NCI-H146 treated with DMSO at 0.1 percent for 48 hours (cell line): ENCODE results near the gene TMEM266.

ENCODE experiments used
- DNase-seq: peaks from one replicate; lab custom pipeline; 2025; ENCODE audit not compliant: unreplicated experiment; lab: John Stamatoyannopoulos, UW

Gene TMEM266

DNA sequence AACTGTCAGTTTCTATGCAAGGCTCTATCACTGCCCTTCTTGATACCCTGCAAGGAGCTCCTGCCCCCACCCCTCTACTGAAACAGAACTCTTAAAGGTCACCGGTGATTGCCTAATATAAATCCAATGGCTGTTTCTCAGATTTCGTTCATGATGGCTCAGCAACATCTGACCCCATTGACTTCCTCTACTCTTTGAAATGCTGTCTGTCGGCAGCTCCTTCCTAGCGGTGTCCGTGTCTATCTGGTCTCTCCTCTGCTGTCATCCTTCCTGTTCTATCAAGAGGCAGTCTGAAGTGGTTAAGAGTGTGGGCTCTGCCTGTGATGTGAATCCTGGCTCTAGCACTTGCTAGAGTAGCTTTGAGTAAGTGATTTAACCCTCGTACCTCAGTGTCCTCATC lies 5.5 kb downstream of the TMEM266 start:
- no peak for DNase-seq

DNA sequence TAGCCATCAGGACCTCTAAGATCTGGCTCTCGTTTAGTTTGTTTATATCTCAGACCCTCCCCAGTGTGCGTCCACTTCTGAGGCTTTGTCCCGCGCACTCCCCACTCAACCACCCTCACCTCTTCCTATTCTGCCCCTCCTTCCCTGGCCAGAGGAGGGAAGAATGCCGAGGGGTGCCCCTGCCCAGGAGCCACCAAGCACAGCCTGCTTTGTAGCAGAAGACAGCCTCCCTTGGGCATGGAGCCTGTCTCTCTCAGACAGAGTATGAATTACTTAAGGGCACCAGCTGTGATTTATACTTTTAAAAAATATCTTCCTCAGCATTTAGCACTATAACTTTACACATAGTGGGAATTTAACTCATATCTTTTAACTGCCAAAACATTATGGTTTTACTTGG lies 6.0 kb downstream of the TMEM266 start:
- no peak for DNase-seq

DNA sequence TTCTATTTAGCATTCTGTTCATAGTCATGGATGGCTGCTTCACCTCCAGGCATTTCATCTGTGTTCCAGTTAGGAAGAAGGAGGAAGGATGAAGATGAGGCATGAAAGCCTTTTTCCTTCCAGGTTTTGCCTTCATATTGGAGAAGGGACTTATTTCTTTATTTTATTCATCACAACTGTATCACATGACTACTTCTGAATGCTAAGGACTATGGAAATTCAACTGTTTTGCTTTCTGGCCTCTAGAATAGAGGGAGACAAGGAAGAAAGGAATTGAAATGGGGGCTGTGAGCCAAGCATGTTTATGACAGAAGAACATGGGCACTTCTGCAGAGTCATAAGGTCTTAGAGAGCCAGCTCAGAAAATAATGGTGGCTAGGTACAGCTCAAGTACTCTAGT lies 10.4 kb downstream of the TMEM266 start:
- DNase-seq, result no peak

DNA sequence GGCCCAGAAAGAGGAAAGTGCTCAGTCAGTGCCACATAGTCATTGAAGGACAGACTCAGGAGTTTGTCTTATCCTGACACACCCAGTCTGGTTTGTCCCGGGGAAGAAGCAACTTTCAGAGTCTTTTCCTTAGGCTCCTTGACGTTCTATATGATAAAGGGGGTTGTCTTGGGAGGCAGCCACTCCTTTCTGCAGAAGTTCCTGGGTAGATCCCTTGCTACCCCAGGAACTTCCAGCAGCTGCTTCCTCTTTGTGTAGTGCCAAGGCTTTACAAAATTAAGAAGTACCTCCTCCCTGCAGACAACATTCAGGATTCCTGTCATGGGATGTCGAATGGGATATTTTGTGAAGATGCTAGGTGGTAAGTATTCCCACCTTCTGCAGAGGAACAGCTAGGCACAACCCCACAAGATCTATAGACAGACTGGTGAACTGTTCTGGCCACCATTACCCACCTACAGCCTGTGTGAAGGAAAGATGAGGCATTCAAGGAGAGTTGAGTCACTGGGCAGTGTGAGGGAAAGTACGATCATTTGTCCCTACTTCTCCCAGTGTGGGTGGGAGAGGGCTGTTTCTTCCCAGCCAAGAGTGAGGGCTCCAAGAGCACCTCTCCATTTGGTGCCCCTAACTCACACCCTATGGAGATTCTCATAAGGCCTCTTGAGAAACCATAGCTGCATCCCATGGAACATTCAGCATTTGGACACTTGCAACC lies 11.3 kb downstream of the TMEM266 start:
- DNase-seq, result no peak

DNA sequence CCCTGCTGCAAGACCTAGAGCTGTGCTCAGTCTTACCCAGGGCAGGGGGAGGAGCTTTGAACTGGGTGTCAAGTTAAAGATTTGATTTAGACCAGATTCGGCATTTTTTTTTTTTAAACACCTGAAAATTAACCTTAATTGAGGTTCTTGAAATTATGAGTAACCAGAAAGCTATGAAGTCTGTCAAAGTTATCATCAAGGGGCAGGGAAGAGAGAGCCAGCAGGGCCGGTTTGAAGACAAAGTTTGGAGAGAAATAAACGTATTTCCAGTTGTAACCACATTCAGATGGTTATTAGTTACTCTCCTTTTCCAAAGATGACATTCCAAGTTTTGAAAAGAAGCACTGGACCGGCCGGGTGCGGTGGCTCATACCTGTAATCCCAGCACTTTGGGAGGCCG lies 12.0 kb downstream of the TMEM266 start:
- DNase-seq, result no peak

DNA sequence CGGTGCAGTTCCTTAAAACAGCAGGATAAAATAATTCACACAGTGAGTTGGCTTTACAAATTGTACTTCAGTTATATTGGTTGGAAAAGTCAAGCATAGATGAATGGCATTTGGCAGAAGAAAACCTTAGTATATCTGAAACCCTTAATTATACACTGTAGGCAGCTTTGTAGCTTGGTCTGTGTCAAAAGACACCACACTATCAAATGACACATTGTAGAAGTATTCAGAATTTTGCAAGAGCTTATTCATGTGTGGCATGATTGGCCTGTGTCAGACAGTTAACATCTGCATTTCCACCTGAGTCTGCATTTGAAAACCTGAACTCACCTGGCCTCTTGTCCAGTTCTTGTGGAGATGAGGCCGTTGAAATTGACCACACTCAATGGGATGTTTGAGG lies 13.8 kb downstream of the TMEM266 start:
- no peak for DNase-seq

DNA sequence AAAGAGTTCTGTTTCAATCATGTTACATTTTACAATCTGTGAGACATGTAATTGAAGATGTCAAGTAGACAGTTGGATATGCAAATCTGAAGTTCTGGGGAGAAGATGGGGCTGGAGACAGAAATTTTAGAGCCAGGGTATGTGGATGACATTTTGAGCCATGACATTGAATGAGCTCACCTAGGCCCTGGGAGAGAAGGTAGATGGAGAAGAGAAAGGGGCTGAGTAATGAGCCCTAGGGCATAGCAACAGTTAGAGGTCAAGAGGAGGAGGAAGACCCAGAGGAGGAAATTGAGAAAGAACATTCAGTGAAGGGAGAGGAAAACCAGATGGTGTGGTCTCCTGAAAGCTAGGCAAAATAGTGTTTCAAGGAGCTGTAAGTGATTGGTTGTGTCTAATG lies 15.3 kb downstream of the TMEM266 start:
- no peak for DNase-seq

DNA sequence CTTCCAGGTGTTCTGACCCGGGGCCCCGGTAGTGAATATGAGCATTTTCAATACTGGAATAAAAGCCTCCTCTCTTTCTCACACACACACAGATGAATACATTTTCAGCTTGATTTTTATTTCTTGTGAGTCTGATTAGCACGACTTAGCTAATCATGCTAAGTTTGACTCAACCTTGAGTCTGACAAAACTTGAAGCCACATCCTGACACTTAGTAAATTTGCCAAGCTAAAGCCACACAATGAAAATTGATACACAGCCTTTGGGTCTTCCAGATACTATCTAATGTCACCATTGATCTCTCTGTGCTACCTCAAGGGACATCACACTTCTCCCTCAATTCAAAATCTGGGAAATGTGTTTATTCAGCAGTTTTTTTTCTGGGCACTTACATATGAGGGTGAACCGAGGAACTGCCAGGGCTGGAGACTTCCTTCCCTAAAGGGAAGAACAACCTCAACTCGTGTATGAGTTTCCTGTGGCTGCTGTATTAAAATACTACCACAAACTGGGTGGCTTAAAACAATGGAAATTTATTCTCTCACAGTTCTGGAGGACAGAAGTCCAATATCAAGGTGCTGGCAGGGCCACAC lies 18.6 kb downstream of the TMEM266 start:
- no peak for DNase-seq

DNA sequence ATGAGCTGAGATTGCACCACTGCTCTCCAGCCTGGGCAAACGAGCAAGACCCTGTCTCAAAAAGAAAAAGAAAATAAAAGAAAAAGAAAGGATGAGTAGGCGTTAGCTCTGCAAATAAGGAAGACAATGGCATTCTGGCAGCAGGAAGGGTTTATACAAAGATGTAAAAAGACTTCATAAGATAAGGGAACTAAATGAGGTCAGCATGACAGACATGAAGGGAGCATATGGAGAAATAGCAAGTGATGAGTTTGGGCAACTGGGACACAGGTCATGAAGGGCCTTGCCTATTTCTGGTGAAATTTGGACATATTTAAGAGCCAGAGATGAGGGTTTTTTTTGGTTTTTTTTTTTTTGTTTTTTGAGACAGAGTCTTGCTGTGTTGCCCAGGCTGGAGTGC lies 24.5 kb downstream of the TMEM266 start:
- DNase-seq, result no peak

DNA sequence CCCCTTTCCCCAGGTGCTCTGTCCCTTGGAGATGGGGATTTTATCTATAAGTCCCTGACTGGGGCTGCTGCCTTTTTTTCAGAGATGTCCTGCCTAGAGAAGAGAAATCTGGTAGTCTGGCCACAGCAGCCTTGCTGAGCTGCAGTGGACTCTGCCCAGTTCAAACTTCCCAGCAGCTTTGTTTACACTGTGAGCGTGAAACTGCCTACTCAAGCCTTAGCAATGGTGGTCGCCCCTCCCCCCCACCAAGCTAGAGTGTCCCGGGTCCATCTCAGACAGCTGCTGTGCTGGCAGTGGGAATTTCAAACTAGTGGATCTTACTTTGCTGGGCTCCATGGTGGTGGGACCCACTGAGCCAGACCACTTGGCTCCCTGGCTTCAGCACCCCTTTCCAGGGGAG lies 38.9 kb downstream of the TMEM266 start:
- no peak for DNase-seq

DNA sequence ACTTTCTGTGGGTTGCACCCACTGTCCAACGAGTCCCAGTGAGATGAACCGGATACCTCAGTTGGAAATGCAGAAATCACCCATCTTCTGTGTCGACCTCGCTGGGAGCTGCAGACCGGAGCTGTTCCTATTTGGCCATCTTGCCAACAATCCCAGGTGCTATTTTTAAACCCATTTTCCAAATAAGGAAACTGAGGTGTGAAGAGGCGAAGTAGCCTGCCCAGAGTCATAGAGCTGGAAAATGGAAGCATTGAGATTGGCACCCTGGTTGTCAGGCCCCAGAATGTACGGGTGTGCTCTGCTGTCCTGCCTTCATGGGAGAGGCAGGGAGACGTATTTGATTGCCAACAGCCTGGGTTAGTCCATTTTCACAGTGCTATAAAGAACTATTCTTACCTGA lies 39.6 kb downstream of the TMEM266 start:
- DNase-seq, result no peak

DNA sequence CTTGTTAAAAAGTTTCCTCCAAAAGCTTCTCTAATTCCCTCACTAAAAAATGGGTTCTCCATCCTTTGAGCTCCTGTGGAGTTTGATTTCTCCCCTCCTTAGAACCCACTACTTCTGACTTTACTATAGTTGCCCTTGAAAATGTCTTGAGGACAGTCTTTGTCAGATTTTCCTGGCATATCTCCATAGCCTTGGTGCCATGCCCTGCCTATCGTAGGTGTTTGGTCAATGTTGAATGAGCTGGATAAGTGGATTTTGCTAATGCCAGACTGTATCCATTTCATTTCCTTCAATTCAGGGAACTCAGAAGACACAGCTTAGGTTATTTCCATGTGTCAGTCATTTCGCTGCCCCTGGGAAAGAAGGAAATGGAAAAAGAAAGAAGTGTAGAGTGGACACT lies 40.6 kb downstream of the TMEM266 start:
- no peak for DNase-seq

DNA sequence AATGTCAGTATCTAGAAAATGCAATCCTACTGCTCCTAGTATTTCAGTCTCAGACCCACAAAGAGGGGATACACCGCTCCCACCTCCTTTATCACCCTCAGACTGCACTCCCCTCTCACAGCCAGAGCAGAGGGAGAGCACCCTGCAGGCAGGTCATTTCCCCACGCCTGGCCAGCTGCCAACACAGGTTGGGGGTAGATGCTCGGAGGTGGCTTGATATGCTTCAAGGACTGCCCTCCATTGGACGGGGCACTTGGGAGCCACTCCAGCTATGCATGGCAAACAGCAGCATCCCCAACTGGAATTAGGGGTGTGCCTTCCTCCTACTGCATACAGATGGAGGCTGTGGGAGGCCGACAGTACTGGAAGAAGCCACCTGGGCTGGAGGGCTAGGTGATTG lies 41.9 kb downstream of the TMEM266 start:
- no peak for DNase-seq

DNA sequence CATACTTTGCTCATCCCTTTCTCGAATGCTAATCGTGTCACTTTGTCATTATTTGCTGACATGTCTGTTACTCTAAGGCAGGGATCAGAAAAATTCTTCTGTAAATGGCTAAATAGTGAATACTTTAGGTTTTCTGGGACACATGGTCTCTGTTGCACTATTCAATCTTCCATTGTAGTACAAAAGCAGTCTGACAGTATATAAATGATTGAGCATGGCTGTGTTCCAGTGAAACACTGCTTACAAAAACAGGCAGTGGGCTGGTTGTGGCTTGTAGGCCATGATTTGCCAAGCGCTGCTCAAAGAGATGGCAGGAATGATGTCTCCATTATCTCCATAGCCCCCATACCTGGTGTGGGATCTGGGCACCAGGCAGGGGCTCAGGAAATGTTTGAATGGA lies 45.6 kb downstream of the TMEM266 start:
- no peak for DNase-seq

DNA sequence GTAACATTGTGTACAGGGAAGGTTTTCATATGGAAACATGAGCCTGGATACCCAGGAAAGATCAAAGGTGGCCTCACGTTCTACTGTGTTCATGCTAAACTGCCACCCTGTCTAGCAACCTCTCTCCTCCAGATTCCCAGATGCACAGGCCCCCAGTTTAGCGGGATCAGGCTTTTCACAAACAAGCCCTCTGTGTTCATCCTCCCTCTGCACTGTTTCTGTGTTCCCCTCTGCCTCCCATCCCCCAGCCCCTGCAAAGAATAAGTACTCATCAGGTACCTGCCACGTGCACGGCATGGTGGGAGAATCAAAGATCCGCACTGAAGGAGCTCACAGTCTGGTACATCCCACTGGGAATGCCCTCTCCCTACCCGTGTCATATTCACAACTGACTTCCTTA lies 46.1 kb downstream of the TMEM266 start:
- DNase-seq, result no peak

DNA sequence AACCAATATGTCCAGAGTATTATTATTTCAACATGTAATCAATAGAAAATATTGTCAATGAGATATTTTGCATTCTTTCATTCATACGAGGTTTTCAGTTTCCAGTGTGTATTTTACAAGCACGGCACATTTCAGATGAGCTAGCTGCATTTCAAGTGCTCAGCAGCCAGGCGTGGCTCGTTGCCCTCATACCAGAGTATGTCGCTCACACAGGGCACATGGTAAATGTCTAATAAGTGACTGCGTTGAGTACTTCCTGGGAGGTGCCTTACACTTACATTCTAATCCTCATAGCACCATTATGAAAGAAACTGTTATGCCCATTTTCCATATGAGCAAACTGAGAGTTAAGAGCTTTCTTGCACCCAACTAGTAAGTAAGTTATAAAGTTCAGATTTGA lies 47.4 kb downstream of the TMEM266 start:
- no peak for DNase-seq

DNA sequence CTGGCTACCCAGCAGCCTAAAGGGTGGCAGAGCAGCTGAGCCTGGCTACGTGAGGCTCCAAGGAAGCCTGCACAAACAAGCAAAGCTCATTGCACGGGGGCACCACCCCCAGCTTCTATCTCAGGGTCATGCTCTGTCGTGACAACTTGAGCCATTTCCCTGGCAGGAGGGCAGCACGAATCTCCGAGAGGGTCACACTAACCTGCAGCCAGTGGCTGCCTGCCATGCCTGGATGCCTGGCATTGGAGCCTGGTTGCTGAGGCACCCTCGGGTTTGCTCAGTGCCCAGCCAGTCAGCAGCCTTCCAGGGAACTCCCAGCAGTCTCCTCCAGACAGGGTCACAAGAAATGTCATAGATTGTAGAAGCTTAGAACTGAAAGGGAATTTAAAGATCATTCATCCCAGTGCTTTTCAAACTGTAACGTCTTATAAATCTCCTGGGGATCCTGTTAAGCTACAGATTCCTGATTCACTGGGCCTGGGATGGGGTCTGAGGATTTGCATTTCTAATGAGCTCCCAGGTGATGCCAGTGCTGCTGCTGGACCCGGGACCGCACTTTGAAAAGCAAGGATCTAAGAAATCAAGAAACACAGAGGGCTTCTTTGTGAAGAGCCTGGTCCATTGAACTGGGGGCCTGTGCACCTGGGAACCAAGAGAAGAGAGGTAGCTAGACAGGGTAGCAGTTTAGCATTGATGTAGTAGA lies 48.4 kb downstream of the TMEM266 start:
- no peak for DNase-seq

DNA sequence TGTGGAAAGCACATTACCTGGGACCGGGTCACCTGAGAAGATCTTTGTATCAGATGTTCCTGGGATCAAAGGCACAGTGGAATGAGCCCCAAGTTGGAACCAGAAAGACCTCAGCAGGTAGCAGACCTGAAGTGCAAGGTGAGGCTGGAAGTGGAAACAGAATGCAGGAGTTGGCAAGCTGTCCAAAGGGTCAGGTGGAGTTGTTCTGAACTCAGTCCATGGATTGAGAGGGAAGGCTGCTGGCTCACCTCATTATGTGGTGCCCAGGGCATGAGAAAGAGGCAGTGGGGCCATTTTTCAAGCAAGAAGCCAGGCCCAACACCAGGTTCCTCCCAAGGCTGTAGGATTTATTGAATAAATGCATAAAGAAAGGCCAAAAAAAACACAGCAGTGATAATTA lies 49.3 kb downstream of the TMEM266 start:
- no peak for DNase-seq

DNA sequence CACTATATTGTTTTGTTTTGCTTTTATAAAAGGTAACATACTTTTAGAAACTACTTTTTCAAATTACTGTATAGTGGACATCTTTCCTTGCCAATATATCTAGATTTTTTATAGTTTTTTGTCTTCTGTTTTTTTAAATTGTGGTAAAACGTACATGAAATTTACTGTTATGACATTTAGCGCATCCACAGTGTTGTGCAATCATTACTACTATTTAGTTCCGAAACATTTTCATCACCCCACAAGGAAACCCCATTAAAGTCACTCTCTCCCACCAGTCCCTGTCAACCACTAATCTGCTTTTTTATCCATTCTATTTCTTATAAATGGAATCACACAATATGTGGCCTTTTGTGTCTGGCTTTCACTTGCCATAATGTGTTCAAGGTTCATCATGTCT lies 54.8 kb downstream of the TMEM266 start:
- DNase-seq, result no peak

DNA sequence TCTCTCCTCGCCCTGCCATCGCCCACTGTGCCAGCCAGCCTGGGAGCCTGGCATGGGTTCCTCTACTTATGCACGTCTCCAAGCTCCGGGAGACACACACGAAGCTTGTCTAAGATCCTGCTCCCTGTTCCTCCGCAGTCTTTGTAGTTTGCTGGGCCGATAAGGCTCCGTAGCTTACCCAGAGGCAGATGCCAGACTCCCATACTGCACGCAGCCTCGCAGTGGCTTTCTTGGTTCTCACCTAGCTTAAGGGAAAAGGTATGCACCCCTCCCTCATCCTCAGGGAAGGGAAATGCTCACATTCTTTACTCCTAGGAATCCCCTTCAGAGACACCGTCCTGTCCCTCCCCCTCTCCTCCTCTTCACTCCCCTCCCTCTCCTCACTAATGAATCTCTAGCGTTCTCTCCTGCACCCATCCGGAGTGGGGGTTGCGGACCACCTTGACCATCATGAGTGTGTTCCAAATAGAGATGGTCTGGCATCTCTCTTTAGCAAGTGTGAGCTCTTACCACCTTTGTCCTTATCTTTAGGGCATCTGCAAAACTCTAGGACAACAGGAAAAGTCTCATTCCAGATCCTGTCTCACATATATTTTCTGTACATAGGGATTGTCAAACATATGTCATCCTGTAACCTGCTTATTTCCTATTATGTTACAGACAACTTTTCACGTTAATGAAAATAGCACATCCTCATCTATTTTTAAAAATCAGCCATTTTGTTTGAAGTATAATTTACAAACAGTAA lies 56.5 kb downstream of the TMEM266 start:
- DNase-seq, result no peak

DNA sequence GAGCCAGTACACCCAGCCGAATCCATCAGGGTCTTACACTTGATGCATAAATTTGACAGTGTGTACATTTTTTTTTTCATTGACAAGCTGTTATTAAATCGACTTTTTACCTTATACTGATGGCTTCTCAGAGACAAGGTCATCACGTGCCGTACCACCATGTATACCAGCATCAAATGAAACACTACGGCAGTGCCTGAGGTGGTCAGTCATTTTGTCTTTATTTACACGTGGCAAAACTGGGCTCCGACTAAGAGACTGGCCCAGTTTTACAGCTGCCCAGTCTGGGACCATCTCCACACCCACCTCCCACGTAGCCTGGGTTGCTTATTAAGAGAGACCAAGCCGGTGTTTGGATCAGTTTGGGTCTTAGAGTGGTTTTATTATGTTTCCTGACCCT lies 57.4 kb downstream of the TMEM266 start:
- DNase-seq, result no peak

DNA sequence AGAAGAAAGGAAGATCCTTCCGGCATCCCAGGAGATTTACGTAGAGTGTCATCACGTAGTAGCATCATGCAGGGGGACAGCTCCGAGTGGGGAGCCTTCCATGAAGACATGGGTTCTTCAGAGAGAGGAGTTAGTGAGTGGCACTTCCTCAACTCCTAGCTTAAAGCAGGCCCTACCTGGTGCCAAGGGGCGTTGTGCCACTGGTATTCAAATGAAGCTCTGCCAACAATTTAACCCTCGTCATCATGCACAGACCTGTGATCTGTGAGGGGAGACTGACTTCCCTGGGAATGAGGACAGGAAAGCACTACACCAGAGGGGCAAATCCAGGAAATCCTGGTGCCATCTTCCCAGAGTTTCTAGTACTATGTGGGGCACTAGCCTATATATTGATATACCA lies 59.0 kb downstream of the TMEM266 start:
- no peak for DNase-seq
